ENCODE results near the gene RETN.

DNA sequence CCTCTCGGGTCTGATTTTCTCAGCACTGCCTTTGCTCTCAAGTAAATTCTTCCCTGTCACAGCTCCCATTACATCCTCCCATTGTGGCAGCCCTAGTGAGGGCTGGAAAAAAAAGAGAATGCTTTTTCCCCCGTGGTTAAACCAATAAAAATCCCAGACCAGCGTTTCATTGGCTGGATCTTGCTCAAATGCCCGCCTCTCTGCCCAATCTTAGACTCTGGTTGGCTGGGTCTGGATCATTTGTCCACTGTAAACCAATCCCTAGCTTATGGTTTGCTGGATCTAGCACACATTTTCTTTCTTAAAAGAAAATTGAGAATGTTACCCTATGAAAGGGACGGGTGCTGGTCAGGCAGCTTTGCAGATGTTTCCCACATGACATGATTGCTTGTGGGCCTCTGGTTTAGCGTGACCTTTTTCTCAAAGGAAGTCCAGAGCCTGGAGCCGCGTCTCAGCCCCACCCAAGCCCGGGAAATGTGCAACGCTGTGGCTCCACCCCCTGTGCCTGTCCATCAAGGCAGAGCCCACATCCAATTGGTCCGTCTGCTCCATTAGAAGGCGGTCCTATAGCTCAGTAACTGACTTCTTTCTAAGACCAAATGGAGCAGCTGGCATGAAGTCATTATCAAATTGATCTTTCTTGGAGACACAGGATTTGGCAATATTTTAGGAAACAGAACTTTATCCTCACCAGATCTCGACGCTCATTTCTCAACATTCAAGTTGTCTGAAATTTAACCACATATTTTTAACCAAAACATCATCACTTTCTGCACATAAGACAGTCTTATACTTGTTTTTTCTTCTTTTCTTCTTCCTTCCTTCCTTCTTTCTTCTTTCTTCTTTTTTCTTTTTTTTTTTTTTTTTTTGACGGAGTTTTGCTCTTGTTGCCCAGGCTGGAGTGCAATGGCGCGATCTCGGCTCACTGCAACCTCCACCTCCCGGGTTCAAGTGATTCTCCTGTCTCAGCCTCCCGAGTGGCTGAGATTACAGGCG is 5.5 kb downstream of the RETN start:
- TF ChIP-seq RARB (CRISPR knock-in tag; IDR thresholded peaks at IDR 0.05) (no peak), TOX (CRISPR knock-in tag; IDR thresholded peaks at IDR 0.05; ENCODE audit: borderline replicate concordance) (no peak), ARNTL (CRISPR knock-in tag; IDR thresholded peaks at IDR 0.05; ENCODE audit: borderline replicate concordance, low read depth) (no peak), ZNF70 (CRISPR knock-in tag; IDR thresholded peaks at IDR 0.05) (no peak), ZFP30 (CRISPR knock-in tag; IDR thresholded peaks at IDR 0.05) (no peak), OSR1 (CRISPR knock-in tag; IDR thresholded peaks at IDR 0.05) (no peak), CSDC2 (CRISPR knock-in tag; IDR thresholded peaks at IDR 0.05) (no peak), ZNF8 (CRISPR knock-in tag; IDR thresholded peaks at IDR 0.05) (no peak), ZNF565 (CRISPR knock-in tag; conservative IDR thresholded peaks at IDR 0.05; ENCODE audit: low read depth) (no peak)
- TF ChIP-seq, protein P1, sequence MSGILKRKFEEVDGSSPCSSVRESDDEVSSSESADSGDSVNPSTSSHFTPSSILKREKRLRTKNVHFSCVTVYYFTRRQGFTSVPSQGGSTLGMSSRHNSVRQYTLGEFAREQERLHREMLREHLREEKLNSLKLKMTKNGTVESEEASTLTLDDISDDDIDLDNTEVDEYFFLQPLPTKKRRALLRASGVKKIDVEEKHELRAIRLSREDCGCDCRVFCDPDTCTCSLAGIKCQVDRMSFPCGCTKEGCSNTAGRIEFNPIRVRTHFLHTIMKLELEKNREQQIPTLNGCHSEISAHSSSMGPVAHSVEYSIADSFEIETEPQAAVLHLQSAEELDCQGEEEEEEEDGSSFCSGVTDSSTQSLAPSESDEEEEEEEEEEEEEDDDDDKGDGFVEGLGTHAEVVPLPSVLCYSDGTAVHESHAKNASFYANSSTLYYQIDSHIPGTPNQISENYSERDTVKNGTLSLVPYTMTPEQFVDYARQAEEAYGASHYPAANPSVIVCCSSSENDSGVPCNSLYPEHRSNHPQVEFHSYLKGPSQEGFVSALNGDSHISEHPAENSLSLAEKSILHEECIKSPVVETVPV (CRISPR knock-in tag; IDR thresholded peaks at IDR 0.05): no peak
- TF ChIP-seq, protein P2, sequence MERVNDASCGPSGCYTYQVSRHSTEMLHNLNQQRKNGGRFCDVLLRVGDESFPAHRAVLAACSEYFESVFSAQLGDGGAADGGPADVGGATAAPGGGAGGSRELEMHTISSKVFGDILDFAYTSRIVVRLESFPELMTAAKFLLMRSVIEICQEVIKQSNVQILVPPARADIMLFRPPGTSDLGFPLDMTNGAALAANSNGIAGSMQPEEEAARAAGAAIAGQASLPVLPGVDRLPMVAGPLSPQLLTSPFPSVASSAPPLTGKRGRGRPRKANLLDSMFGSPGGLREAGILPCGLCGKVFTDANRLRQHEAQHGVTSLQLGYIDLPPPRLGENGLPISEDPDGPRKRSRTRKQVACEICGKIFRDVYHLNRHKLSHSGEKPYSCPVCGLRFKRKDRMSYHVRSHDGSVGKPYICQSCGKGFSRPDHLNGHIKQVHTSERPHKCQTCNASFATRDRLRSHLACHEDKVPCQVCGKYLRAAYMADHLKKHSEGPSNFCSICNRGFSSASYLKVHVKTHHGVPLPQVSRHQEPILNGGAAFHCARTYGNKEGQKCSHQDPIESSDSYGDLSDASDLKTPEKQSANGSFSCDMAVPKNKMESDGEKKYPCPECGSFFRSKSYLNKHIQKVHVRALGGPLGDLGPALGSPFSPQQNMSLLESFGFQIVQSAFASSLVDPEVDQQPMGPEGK (CRISPR knock-in tag; IDR thresholded peaks at IDR 0.05; ENCODE audit: borderline replicate concordance): no peak

All from SK-N-SH treated with all-trans-retinoic acid at 6 μM for 48 hours (cell line).